ENCODE data around the gene LONRF2.

The LONRF2 gene

DNA sequence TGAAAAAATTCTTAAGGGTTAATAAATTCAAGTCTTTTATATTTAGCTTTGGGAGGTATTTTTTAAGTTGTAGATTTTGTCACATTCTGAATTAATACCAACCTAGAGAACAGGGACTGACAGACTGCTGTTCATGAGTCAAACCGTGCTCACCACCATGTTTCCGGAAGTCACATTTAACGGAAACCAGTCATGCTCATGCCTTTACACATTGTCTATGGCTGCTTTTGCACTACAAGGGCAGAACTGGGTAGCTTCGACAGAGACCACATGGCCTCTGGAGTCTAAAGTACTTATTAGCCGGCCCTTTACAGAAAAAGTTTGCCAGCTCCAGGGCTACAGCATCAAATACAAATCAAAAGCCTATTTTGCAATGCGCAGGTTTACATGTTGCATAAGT is 33.3 kb downstream of the LONRF2 start:
- DNase-seq (no peak), ATAC-seq (no peak)
- Mint-ChIP-seq H3K4me1 (peaks cover under 1% of the 10 kb centered on the region), H3K4me3 (no peak overlapping the region), H3K27ac (no peak overlapping the region), H3K27me3 (peaks cover 17% of the 10 kb centered on the region), H3K9me3 (no peaks in the 10 kb centered on the region)

DNA sequence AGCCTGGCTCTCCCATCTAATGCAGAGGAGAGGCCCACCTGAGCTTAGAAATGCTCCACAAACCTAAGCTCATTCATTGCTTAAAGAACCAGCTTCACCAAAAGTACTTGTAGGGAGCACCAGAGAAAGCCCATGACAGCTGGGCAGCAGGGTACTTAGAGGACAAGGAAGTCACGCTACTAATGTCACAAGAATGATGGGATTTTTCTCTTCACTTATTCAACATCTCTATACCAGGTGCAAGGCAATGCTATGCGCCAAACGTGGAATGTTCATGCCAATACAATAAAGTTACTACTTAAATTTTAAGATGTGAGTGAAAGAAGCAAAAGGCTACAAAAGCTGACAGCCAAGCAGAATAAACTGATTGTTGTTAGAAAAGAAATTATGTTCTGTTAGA is 36.0 kb downstream of the LONRF2 start:
- H3K4me1 Mint-ChIP-seq = peaks cover 5% of the 10 kb centered on the region

DNA sequence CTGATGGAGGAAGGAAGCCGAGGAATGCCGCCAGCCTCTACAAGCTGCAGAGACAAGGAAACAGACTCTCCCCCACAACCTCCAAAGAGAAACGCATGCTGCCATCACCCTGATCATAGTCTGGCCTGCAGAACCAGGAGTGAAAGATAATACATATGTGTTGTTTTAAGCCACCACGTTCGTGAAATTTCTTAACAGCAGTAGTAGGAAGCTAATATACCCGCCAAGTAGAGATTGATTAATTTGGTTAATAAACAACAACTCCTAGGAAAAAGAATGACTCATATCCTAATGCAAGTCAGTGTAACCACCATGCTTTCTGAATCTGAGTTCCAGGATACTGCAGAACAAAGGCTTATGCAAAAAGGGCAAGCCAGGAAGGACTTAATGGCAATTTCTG is 36.6 kb downstream of the LONRF2 start:
- ATAC-seq (no peak), DNase-seq (no peak)
- no peak overlapping the region for H3K4me3 Mint-ChIP-seq
- peaks cover 5% of the 10 kb centered on the region for H3K4me1 Mint-ChIP-seq
- peaks cover 32% of the 10 kb centered on the region for H3K27me3 Mint-ChIP-seq
- H3K9me3 Mint-ChIP-seq = no peaks in the 10 kb centered on the region
- H3K27ac Mint-ChIP-seq = no peak overlapping the region

More for the DNA sequence above, 36.0 kb downstream of the LONRF2 start:
- Mint-ChIP-seq H3K4me3 (no peak overlapping the region), H3K27me3 (peaks cover 29% of the 10 kb centered on the region), H3K9me3 (no peaks in the 10 kb centered on the region), H3K27ac (peak overlapping the region in 1 of 2 donors; percentile 71)
- ATAC-seq (no peak), DNase-seq (no peak)

DNA sequence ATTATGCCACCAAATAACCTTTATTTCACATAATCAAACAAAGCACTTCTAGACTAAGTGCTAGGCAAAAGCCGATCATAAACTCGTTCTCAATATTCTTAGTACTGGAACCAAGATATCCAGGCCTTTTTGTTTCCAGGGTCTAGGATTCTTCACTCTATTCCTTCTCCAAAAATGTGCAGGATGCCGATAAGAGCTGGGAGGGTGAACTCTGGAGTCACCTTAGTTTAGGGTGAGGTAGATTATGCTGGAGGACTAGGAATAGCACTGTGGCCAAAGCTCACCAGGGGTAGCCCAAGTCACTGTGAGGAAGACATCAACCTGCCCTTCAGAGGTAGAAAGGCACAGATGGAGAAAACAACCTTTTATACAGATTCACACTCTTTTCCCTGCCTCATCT is 37.3 kb downstream of the LONRF2 start:
- H3K9me3 Mint-ChIP-seq = no peaks in the 10 kb centered on the region
- no peak overlapping the region for H3K4me3 Mint-ChIP-seq
- H3K27ac Mint-ChIP-seq = no peak overlapping the region
- no peak for ATAC-seq
- H3K27me3 Mint-ChIP-seq = peaks cover 37% of the 10 kb centered on the region
- peaks cover 5% of the 10 kb centered on the region for H3K4me1 Mint-ChIP-seq
- no peak for DNase-seq

DNA sequence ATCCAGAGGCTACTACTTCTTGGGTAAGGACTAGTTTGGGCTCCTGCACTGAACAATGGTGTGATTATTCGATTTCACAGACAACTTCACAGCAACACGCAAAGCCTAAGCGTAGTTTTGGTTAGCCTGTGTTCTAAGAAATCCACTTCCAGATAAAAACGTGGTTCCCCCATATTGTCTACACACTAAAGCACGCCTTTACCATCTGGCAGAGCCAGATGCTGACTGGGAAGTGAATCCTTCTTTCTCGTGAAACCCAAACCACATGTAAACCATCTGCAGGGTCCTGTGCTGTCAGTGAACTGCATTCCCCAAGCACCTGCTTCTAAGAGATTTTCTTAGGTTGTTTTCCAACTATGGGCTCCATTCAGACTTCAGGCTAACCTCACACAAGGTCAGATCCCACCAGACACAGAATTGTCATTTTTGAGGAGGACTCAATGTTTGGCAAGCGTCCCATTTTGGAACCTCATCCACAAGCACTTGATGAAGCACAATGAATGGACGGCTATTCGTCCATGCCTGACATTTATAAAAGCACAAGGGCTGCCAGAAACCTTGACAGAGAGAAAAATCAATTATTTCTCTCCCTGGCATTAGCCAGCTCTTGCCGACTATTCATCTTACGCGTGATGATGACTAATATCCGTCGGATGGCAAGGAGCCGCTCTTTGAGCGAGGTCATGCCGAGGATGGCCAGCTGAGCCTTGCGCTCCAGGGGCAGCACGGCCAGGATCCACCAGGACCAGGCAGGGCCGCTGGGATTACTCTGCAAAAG is 38.4 kb downstream of the LONRF2 start:
- Mint-ChIP-seq H3K27ac (no peak overlapping the region), H3K4me1 (peaks cover 9% of the 10 kb centered on the region), H3K9me3 (no peaks in the 10 kb centered on the region), H3K27me3 (peaks cover 48% of the 10 kb centered on the region), H3K4me3 (no peak overlapping the region)
- no peak for ATAC-seq
- DNase-seq = no peak

DNA sequence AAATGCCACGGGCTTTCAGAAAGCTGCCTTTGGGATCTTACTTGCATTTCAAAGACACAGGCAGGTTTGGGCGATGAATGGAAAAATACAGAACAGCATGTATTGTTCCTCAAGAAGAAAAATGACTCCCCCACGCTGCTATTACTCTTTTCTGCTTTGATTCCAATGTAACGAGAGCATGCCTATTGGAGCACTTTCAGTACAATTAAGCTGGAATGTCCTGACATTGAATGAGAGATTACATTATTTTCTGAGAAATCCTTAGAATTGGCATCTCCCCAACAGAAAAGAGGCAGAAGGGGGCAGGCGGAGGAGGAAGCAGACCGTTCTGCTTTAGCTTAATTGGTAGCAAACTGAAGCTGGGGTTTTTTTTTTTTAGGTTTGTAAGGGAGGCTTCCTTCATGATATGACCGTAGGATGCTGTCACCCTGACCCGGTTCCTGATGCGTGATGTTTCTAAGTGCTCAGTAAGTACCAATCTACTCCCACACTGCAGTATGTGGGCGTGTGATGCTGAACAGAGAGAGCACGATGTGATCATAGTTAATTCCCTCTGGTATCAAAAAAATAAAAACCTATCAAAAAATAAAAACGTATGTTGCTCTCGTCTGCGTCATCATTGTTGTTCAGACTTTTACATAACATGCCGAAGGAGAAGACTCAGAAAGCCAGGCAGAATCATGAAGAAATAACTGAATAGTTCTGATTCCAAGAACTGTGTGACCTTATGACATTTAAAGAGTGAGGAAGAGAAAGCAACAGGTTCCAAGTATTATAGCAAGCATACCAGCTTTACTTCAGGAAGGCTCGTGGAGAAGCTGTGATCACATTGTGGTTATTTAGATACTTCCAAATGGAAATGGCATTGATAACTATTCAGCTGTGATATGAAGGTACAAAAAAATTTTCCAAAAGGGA is 40.5 kb downstream of the LONRF2 start:
- no peak overlapping the region for H3K4me3 Mint-ChIP-seq
- H3K27me3 Mint-ChIP-seq = peaks cover 57% of the 10 kb centered on the region
- DNase-seq = no peak
- peaks cover 11% of the 10 kb centered on the region for H3K4me1 Mint-ChIP-seq
- no peak overlapping the region for H3K27ac Mint-ChIP-seq
- no peaks in the 10 kb centered on the region for H3K9me3 Mint-ChIP-seq
- ATAC-seq = no peak

DNA sequence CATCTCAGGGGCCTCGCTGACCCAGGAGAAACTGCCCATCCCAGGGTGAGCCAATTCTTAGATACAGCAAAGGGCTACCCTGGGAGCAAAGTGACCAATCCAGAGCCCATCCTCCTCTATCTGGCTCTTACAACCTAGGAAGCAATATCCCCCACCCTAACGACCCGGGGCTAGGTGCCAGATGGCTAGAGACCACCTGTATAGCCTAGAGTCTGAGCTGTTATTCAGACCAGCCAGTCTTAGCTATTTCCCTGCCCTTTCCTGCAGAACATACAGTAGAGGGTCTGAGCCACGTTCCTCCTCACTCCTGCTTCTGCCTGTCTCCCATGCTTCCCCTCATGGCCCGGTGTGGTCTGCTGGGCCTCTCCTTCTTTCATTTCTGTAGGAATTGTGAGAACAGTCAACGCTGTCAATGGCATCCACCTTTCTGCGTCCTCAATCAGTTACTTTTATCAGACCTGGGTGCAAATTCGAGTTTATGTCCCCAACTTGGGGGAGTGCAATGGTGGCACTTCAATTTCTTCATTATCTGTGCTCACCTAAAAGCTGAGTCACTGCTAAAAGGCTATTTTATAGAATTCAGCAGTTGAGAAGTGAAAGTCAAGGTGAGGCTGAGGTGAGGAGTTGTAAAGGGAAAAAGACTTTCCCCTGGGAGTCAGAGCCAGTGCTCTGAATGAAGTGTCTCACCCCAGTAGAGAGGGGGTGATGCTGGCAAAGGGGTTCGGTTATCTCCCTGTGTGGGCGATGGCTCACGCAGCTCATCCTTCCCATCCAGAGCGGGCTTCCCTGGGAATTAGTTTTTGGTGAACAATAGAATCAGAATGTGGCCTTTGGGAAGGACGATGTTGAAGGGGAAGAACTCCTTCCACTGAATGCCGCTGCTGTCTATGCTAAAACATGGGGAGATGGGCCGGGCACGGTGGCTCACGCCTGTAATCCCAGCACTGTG is 42.4 kb downstream of the LONRF2 start:
- DNase-seq (no peak), ATAC-seq (no peak)
- Mint-ChIP-seq H3K27ac (peak overlapping the region; percentile 21 to 57), H3K4me1 (peaks cover 11% of the 10 kb centered on the region), H3K4me3 (no peak overlapping the region), H3K9me3 (no peaks in the 10 kb centered on the region), H3K27me3 (peaks cover 44% of the 10 kb centered on the region)

DNA sequence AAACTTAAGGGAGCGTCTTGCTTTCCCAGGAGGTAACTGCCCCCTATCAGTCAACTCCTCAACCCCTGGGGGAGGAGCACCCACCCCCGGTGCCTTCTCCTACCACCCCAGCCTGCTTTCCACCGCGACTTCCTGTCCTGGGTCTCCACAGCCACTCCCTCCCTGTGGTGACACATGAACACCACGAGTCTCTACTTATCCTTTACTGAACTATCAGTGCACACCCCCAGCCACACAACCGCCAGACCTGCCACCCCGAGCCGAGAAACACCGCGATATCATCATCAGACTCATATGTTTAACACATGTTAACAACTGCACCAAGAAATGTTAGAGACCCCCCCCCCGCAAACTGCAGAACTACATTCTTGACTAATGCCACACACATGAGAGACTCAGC is 43.3 kb downstream of the LONRF2 start:
- Mint-ChIP-seq H3K27me3 (peaks cover 40% of the 10 kb centered on the region), H3K27ac (peak overlapping the region in 1 of 2 donors; percentile 35), H3K4me1 (peaks cover 11% of the 10 kb centered on the region), H3K9me3 (no peaks in the 10 kb centered on the region), H3K4me3 (no peak overlapping the region)
- no peak for ATAC-seq
- DNase-seq = no peak

DNA sequence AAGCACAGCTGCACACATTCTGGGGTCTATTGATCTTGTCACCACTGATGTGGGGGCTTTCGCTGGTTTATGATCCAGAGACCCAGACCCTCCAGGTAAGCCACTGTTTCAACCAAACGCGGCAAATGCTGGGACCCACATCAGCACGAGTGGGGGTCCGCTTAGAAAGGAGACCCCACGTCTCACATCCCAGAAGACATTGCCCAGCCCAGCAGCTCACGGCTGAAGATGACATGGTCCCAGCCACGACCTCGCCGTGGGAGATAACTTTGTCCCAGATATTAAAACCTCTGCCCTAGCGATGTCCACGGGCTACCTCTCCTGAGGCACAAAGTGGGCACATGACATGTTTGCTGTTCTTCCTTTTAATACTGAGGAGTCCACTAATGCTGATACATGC is 43.8 kb downstream of the LONRF2 start:
- no peaks in the 10 kb centered on the region for H3K9me3 Mint-ChIP-seq
- H3K4me1 Mint-ChIP-seq = peaks cover 7% of the 10 kb centered on the region
- H3K27me3 Mint-ChIP-seq = peaks cover 37% of the 10 kb centered on the region
- no peak overlapping the region for H3K27ac Mint-ChIP-seq
- H3K4me3 Mint-ChIP-seq = no peak overlapping the region
- ATAC-seq = no peak
- no peak for DNase-seq

DNA sequence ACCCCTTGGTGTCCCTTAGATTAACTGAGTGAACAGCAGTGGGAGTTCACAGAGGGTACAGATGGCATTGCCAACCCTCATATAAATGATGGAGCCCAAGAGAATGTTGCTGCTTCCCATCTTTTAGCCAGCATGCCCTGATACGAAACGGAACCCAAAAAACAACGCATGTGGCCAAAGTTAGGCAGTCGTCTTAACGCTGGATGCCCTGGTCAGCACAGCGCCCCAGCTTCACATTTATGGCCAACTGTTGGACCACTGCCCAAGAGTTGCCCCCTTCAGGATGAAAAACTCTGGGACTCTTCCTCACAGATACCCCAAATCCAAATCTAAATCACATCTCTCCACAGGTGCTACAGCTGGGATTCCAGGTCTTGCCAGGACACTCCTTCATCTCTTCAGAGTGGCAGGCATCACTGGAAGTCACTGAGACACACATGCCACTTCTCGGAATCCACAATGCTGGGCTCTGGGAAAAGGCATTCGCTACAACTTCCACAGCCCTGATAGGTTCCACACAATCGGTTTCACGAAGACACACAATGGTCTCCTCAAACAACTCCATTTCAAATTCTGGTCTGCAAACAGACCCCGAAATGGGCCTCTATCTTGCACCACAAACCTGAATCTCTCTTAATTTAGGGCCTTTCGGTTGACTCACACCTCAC is 44.6 kb downstream of the LONRF2 start:
- H3K27me3 Mint-ChIP-seq = peaks cover 37% of the 10 kb centered on the region
- no peak overlapping the region for H3K27ac Mint-ChIP-seq
- no peak for DNase-seq
- H3K9me3 Mint-ChIP-seq = no peaks in the 10 kb centered on the region
- no peak overlapping the region for H3K4me3 Mint-ChIP-seq
- ATAC-seq = no peak
- peaks cover 7% of the 10 kb centered on the region for H3K4me1 Mint-ChIP-seq

DNA sequence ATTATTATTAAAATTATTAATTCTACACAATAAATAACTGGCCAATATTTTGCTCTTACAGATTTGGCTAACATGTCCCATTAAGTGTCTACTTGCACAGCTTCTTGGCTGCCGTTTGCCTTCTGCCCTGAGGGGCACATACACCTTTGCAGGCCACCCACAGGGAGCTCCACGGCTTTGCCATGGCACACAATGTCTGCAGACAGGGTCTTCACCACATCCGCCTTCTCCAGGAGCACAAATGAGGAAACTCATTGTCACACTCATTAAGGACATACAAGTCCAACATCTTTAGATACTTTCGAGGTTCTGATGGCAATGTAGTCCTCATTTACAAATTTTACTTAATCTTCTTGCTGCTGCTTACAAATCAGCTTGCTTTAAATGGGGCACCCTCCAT is 45.6 kb downstream of the LONRF2 start:
- Mint-ChIP-seq H3K27me3 (peaks cover 32% of the 10 kb centered on the region), H3K4me1 (peaks cover 7% of the 10 kb centered on the region), H3K27ac (no peak overlapping the region), H3K4me3 (no peak overlapping the region), H3K9me3 (no peaks in the 10 kb centered on the region)
- no peak for ATAC-seq
- DNase-seq = no peak

DNA sequence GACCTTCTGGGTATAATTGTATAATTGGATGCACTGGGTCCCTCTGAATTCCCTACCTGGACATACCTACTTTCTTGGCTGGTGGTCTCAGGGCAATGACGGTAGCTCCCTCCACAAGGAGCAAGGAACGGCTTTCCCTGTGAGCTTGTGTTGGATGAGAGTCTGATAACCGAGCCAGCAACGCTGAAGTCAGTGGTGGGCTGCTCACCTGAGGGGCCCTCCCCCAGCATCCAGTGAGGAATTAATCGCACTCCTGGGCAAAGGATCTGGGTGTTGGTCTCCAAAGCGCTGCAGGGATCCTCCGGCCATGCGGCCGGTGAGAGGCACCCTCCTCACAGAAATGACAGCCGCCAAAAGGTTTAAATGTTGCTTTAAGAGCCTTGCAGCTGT is 47.1 kb downstream of the LONRF2 start:
- peaks cover 7% of the 10 kb centered on the region for H3K4me1 Mint-ChIP-seq
- H3K9me3 Mint-ChIP-seq = no peaks in the 10 kb centered on the region
- DNase-seq = no peak

DNA sequence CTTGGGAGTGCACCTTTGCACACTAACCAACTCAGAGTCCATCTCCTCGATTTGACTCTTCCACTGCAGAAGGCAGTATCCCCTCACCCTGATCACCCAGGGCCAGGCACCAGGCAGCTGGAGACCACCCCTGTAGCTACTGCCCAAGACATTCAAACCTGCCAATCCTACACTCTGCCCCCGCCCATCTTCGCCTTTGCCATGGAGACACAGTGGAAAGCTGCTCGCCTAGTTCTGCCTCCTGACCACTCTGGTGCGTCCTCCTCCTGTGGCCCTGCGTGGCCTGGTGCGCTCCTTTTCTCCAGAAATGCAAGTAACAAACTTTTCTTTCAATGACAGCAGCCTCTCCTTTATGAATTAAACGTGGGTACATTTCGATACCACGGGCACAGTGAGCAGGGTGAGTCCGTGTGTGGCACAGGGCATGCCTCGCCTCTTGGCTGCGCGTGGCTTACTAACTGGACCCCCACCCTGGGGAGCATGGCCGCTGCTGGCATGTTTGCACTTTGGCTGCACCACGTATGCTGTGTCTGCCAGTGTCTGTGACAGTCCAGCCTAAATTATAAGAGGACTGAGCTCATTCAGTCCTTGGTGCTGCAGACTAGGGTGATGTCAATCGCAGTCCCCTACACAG is 47.6 kb downstream of the LONRF2 start:
- no peak for DNase-seq
- H3K9me3 Mint-ChIP-seq = no peaks in the 10 kb centered on the region
- no peak overlapping the region for H3K4me3 Mint-ChIP-seq

More for the DNA sequence above, 47.1 kb downstream of the LONRF2 start:
- Mint-ChIP-seq H3K27me3 (peaks cover 22% of the 10 kb centered on the region), H3K27ac (no peak overlapping the region), H3K4me3 (no peak overlapping the region)
- ATAC-seq = no peak

DNA sequence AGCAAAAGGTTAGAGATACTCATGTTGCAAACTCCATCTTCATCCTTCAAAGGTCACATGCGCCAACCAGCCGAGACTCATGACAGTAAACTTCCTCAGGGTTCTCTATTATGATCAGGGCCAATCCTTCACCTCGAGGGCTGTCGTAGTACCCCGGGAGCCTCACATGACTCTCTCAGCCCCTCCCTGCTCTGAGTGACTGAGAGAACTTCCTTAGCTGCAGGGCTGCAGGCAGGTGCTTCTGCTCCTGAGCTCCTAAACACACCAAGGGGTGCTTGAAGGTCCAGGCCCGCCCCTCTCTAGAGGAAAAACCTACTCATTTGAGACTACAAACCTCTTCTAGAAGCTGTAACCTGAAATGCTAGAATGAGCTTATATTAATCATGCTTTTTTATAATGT is 48.2 kb downstream of the LONRF2 start:
- Mint-ChIP-seq H3K27ac (no peak overlapping the region), H3K27me3 (peaks cover 11% of the 10 kb centered on the region), H3K4me1 (peaks cover 4% of the 10 kb centered on the region), H3K4me3 (no peak overlapping the region), H3K9me3 (no peaks in the 10 kb centered on the region)
- DNase-seq (no peak), ATAC-seq (no peak)

More for the DNA sequence above, 47.6 kb downstream of the LONRF2 start:
- peaks cover 7% of the 10 kb centered on the region for H3K4me1 Mint-ChIP-seq
- peaks cover 17% of the 10 kb centered on the region for H3K27me3 Mint-ChIP-seq
- ATAC-seq = no peak
- no peak overlapping the region for H3K27ac Mint-ChIP-seq
